HG03565 (cell line): Measurements from ENCODE around the gene DNAI7.

Experiments used
- ATAC-seq: cut with Tn5 transposase; IDR thresholded peaks from one replicate; pipeline ENCODE4 v1.9.1; 2021; ENCODE audit warnings: mild to moderate bottlenecking, moderate library complexity; ENCODE audit not compliant: unreplicated experiment

The DNAI7 gene

GRCh38 chr12:25102402-25102801 lies 92.6 kb downstream of the DNAI7 start:
- no peak for ATAC-seq

GRCh38 chr12:25101092-25101445 lies 93.9 kb downstream of the DNAI7 start:
- ATAC-seq, result no peak

GRCh38 chr12:25100194-25101091 lies 94.5 kb downstream of the DNAI7 start:
- no peak for ATAC-seq

- no peak for ATAC-seq
These were observed 96.0 kb downstream of the DNAI7 start for GRCh38 chr12:25099010-25099409.

GRCh38 chr12:25089738-25090137 lies 105.2 kb downstream of the DNAI7 start:
- no peak for ATAC-seq

- ATAC-seq, result no peak
These were observed 107.4 kb downstream of the DNAI7 start for GRCh38 chr12:25087596-25087995.

GRCh38 chr12:25084816-25085215 lies 110.1 kb downstream of the DNAI7 start:
- ATAC-seq, result no peak

- ATAC-seq, result no peak
These were observed 111.7 kb downstream of the DNAI7 start for GRCh38 chr12:25083211-25083610.

GRCh38 chr12:25082628-25083027 lies 112.3 kb downstream of the DNAI7 start:
- no peak for ATAC-seq

GRCh38 chr12:25079393-25079792 lies 115.6 kb downstream of the DNAI7 start:
- no peak for ATAC-seq

- ATAC-seq, result peak; percentile 75
These were observed 120.0 kb downstream of the DNAI7 start for GRCh38 chr12:25074954-25075353.

GRCh38 chr12:25074113-25074512 lies 120.8 kb downstream of the DNAI7 start:
- ATAC-seq, result no peak

GRCh38 chr12:25072906-25073650 lies 121.9 kb downstream of the DNAI7 start:
- ATAC-seq, result no peak

GRCh38 chr12:25071366-25071765 lies 123.6 kb downstream of the DNAI7 start:
- no peak for ATAC-seq

- no peak for ATAC-seq
These were observed 125.7 kb downstream of the DNAI7 start for GRCh38 chr12:25069224-25069623.

- ATAC-seq, result no peak
These were observed 129.9 kb downstream of the DNAI7 start for GRCh38 chr12:25065035-25065434.

- ATAC-seq, result no peak
These were observed 130.9 kb downstream of the DNAI7 start for GRCh38 chr12:25063873-25064628.

GRCh38 chr12:25058658-25059058 lies 136.3 kb downstream of the DNAI7 start:
- ATAC-seq, result peak; percentile 32
